Measurements from ENCODE around the gene POT1. TPM values are rescaled to one million over a fixed set of nuclear protein-coding genes. Genes with fewer than 3 reads are reported as not detected.

Gene POT1
- total and polyA plus RNA-seq, 2 experiments from 2014 or later, result 12.0 to 40.4 TPM

DNA sequence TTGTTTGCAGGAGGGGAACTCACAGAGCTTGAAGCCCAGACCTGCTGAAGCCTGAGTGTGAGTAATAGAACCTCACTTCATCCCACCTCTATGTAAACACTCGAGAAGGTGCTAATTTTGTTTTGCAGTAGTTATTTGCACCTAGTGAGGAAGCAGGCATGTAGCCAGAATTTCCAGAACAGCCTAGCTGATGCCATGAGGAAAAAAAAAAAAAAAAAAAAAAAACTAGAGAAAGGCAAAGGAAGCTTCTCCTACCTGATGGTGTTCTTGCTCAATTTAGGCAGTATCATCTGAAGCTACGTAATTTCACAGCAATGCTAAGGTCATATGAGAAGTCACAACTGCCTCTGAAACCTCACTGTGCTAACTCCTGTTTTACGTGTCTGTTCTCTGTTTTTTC is 150.4 kb downstream of the POT1 start (continued):
- TF ChIP-seq, protein P1, sequence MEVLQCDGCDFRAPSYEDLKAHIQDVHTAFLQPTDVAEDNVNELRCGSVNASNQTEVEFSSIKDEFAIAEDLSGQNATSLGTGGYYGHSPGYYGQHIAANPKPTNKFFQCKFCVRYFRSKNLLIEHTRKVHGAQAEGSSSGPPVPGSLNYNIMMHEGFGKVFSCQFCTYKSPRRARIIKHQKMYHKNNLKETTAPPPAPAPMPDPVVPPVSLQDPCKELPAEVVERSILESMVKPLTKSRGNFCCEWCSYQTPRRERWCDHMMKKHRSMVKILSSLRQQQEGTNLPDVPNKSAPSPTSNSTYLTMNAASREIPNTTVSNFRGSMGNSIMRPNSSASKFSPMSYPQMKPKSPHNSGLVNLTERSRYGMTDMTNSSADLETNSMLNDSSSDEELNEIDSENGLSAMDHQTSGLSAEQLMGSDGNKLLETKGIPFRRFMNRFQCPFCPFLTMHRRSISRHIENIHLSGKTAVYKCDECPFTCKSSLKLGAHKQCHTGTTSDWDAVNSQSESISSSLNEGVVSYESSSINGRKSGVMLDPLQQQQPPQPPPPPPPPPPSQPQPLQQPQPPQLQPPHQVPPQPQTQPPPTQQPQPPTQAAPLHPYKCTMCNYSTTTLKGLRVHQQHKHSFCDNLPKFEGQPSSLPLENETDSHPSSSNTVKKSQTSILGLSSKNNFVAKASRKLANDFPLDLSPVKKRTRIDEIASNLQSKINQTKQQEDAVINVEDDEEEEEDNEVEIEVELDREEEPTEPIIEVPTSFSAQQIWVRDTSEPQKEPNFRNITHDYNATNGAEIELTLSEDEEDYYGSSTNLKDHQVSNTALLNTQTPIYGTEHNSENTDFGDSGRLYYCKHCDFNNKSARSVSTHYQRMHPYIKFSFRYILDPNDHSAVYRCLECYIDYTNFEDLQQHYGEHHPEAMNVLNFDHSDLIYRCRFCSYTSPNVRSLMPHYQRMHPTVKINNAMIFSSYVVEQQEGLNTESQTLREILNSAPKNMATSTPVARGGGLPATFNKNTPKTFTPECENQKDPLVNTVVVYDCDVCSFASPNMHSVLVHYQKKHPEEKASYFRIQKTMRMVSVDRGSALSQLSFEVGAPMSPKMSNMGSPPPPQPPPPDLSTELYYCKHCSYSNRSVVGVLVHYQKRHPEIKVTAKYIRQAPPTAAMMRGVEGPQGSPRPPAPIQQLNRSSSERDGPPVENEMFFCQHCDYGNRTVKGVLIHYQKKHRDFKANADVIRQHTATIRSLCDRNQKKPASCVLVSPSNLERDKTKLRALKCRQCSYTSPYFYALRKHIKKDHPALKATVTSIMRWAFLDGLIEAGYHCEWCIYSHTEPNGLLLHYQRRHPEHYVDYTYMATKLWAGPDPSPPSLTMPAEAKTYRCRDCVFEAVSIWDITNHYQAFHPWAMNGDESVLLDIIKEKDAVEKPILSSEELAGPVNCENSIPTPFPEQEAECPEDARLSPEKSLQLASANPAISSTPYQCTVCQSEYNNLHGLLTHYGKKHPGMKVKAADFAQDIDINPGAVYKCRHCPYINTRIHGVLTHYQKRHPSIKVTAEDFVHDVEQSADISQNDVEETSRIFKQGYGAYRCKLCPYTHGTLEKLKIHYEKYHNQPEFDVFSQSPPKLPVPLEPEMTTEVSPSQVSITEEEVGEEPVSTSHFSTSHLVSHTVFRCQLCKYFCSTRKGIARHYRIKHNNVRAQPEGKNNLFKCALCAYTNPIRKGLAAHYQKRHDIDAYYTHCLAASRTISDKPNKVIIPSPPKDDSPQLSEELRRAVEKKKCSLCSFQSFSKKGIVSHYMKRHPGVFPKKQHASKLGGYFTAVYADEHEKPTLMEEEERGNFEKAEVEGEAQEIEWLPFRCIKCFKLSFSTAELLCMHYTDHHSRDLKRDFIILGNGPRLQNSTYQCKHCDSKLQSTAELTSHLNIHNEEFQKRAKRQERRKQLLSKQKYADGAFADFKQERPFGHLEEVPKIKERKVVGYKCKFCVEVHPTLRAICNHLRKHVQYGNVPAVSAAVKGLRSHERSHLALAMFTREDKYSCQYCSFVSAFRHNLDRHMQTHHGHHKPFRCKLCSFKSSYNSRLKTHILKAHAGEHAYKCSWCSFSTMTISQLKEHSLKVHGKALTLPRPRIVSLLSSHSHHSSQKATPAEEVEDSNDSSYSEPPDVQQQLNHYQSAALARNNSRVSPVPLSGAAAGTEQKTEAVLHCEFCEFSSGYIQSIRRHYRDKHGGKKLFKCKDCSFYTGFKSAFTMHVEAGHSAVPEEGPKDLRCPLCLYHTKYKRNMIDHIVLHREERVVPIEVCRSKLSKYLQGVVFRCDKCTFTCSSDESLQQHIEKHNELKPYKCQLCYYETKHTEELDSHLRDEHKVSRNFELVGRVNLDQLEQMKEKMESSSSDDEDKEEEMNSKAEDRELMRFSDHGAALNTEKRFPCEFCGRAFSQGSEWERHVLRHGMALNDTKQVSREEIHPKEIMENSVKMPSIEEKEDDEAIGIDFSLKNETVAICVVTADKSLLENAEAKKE (CRISPR knock-in tag; IDR thresholded peaks at IDR 0.05), result no peak
- TF ChIP-seq, protein P2, sequence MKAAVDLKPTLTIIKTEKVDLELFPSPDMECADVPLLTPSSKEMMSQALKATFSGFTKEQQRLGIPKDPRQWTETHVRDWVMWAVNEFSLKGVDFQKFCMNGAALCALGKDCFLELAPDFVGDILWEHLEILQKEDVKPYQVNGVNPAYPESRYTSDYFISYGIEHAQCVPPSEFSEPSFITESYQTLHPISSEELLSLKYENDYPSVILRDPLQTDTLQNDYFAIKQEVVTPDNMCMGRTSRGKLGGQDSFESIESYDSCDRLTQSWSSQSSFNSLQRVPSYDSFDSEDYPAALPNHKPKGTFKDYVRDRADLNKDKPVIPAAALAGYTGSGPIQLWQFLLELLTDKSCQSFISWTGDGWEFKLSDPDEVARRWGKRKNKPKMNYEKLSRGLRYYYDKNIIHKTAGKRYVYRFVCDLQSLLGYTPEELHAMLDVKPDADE (IDR thresholded peaks at IDR 0.05), result no peak

DNA sequence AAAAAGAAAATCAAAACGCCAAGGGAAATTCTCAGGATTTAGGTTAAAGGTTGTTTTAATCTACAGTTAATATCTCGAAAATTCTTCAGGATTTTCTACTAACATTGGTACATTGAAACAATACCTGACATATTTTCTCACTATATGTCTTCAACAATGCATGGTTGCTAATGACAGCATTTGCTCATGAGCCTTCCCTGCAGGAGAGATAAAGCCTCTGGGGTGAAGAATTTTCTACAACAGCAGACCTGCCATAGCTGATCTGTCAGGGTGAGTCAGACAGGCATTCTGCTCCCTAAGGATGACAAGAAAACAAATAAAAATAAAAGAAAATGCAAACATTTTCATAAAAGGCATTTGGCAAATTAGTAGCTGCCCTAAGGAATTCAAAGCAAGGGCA is 152.4 kb downstream of the POT1 start:
- no peaks in the 10 kb centered on the region for H3F3A ChIP-seq (replicated peaks; ENCODE audit: low read depth)
- no peaks in the 10 kb centered on the region for H3K27me3 ChIP-seq (ENCODE audit: insufficient read depth)
- no peak overlapping the region for H3K27ac Mint-ChIP-seq
- H4K20me1 ChIP-seq (replicated peaks; ENCODE audit: insufficient read depth), result no peaks in the 10 kb centered on the region
- H3K27me3 Mint-ChIP-seq (ENCODE audit: insufficient read depth, low read depth, poor library complexity), result no peaks in the 10 kb centered on the region
- H3K4me1 Mint-ChIP-seq, result peaks cover 14% of the 10 kb centered on the region
- H3K36me3 ChIP-seq (ENCODE audit: insufficient read depth), result no peaks in the 10 kb centered on the region
- no peaks in the 10 kb centered on the region for H3K79me2 ChIP-seq (replicated peaks; ENCODE audit: insufficient read depth)
- H2AFZ ChIP-seq, result no peak overlapping the region
- TF ChIP-seq, protein P2 (IDR thresholded peaks at IDR 0.05), result no peak
- TF ChIP-seq ZNF114 (CRISPR knock-in tag; IDR thresholded peaks at IDR 0.05) (no peak), ZNF331 (CRISPR knock-in tag; IDR thresholded peaks at IDR 0.05; ENCODE audit: low read depth) (no peak), POLR2AphosphoS5 (IDR thresholded peaks at IDR 0.05; ENCODE audit: low read depth) (no peak), CREB1 (CRISPR knock-in tag; IDR thresholded peaks at IDR 0.05; ENCODE audit: low read depth) (no peak), NANOG (IDR thresholded peaks at IDR 0.05; ENCODE audit: borderline replicate concordance) (no peak), EZH2 (IDR thresholded peaks at IDR 0.05; ENCODE audit: low read depth, unreplicated experiment) (no peak)
- TF ChIP-seq, protein P3, sequence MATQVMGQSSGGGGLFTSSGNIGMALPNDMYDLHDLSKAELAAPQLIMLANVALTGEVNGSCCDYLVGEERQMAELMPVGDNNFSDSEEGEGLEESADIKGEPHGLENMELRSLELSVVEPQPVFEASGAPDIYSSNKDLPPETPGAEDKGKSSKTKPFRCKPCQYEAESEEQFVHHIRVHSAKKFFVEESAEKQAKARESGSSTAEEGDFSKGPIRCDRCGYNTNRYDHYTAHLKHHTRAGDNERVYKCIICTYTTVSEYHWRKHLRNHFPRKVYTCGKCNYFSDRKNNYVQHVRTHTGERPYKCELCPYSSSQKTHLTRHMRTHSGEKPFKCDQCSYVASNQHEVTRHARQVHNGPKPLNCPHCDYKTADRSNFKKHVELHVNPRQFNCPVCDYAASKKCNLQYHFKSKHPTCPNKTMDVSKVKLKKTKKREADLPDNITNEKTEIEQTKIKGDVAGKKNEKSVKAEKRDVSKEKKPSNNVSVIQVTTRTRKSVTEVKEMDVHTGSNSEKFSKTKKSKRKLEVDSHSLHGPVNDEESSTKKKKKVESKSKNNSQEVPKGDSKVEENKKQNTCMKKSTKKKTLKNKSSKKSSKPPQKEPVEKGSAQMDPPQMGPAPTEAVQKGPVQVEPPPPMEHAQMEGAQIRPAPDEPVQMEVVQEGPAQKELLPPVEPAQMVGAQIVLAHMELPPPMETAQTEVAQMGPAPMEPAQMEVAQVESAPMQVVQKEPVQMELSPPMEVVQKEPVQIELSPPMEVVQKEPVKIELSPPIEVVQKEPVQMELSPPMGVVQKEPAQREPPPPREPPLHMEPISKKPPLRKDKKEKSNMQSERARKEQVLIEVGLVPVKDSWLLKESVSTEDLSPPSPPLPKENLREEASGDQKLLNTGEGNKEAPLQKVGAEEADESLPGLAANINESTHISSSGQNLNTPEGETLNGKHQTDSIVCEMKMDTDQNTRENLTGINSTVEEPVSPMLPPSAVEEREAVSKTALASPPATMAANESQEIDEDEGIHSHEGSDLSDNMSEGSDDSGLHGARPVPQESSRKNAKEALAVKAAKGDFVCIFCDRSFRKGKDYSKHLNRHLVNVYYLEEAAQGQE (IDR thresholded peaks at IDR 0.05; ENCODE audit: unreplicated experiment), result no peak
- TF ChIP-seq, protein P4, sequence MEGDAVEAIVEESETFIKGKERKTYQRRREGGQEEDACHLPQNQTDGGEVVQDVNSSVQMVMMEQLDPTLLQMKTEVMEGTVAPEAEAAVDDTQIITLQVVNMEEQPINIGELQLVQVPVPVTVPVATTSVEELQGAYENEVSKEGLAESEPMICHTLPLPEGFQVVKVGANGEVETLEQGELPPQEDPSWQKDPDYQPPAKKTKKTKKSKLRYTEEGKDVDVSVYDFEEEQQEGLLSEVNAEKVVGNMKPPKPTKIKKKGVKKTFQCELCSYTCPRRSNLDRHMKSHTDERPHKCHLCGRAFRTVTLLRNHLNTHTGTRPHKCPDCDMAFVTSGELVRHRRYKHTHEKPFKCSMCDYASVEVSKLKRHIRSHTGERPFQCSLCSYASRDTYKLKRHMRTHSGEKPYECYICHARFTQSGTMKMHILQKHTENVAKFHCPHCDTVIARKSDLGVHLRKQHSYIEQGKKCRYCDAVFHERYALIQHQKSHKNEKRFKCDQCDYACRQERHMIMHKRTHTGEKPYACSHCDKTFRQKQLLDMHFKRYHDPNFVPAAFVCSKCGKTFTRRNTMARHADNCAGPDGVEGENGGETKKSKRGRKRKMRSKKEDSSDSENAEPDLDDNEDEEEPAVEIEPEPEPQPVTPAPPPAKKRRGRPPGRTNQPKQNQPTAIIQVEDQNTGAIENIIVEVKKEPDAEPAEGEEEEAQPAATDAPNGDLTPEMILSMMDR (conservative IDR thresholded peaks at IDR 0.05; ENCODE audit: low read depth in 2 of 2), result no peak
- H3K27ac ChIP-seq (ENCODE audit: low read depth), result no peak overlapping the region
- no peak overlapping the region for H3K4me3 ChIP-seq
- DNase-seq (ENCODE audit: low spot score) (no peak), ATAC-seq (no peak)
- no peaks in the 10 kb centered on the region for H3K9me2 ChIP-seq (ENCODE audit: insufficient read depth)
- H3K4me3 Mint-ChIP-seq, result no peak overlapping the region
- H3K36me3 Mint-ChIP-seq (ENCODE audit: low read depth), result no peaks in the 10 kb centered on the region
- no peak overlapping the region for H3K4me2 ChIP-seq
- H3K9me3 Mint-ChIP-seq, result no peaks in the 10 kb centered on the region
- H3K4me1 ChIP-seq (ENCODE audit: insufficient read depth), result peaks cover 8% of the 10 kb centered on the region

Measured in GM23338 (cell line).